A549 treated with Mapracorat at 1 μM for 4 hours (cell line): ENCODE measurements around the gene SERINC5. TPM values are rescaled to one million over a fixed set of nuclear protein-coding genes. Genes with fewer than 3 reads are reported as not detected.

Experiments used
- total RNA-seq: library from RNA; stranded (reverse); fragments of 200-300 nt; extraction: Qiagen RNA extraction; gene quantifications from 5 replicates; pipeline ENCODE4 v1.2.3, GENCODE V29; 2022

SERINC5 gene
- 5.0 to 6.8 TPM (median 6.0 TPM) in 5 replicates for total RNA-seq

GRCh38 chr5:80255811-80256712 is at the start of gene SERINC5:
Gene SERINC5, minus strand, starts transcription at chr5:80256048. Its CDS starts 126 bp downstream, at chr5:80255922.

Other genes starting within 250 kb of the SERINC5 start
- 0.04 to 0.17 TPM (median 0.13 TPM) in 4 of 5 replicates, not detected in the other for gene THBS4, start 220.7 kb downstream of the SERINC5 start, total RNA-seq
- not detected in 5 replicates for gene SPZ1, start 64.0 kb upstream of the SERINC5 start, total RNA-seq
- 11.8 to 17.3 TPM (median 15.7 TPM) in 5 replicates for gene ZFYVE16, start 152.0 kb upstream of the SERINC5 start, total RNA-seq
- 1.1 to 2.3 TPM (median 1.5 TPM) in 5 replicates for gene FAM151B, start 232.1 kb upstream of the SERINC5 start, total RNA-seq